Measurements from ENCODE around the gene NHEJ1. TPM values are rescaled to one million over a fixed set of nuclear protein-coding genes. Genes with fewer than 3 reads are reported as not detected.

The NHEJ1 gene
- total RNA-seq, 1 experiment from 2014 or later = 16.7 TPM

GRCh38 chr2:219177552-219178376 lies 17.1 kb upstream of the NHEJ1 start, which contains the start of gene RETREG2:
Gene RETREG2, plus strand, starts transcription at chr2:219178275. Its CDS starts 78 bp downstream, at chr2:219178353.
- intact Hi-C loops (cut with micrococcal nuclease) = loop anchor here (1.0 to 5.0 kb wide), 2 partner anchors 29 to 120 kb away; partner anchors contain the start of gene ZFAND2B
- BruUV-seq (replicated peaks) = TSS peak; percentile 51

DNA sequence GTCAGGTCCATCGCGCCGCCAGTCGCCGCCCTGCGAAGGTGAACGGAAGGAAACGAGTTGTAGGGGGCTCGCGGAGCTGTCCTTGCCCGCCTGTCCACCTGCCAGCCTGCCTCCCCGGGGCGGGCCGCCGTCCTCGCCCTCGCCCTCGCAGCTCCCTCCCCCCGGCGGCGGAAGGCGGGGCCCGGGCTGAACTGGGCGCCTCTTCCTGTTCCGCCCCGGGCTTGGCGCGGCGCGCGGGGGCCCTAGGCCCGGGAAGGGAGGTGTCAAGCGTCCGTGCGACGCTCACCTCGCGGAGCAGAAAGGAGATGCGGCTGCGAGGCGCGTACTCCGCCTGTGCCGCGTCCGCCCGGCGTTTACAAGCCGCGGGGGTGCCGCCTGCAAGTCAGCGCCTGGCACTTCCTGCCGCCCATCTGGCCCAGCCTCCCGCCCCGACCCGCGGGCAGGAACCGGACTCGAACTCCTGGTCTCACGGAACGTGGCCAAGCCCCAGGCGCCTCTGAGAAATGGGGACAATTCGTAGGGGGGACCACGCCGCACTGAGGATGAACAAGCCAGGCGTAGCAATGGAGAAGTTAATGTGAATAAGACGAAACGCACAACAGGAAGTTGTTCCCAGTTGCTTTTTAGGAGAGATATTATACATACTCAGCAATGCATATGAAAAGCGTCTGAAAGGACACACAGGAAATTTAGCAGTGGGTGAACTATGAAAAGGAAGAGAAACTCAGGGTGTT lies 16.4 kb upstream of the NHEJ1 start, which contains the start of gene CNPPD1:
Gene CNPPD1, minus strand, starts transcription at position 108 of the 734 bp plus-strand sequence. Its CDS starts 97 bp downstream, at position 11.
- no peak for TF ChIP-seq CTCF (conservative IDR thresholded peaks at IDR 0.05; ENCODE audit: low read depth, low read length)
- TF ChIP-seq EZH2phosphoT487 (IDR thresholded peaks at IDR 0.05; ENCODE audit: borderline replicate concordance, low read length) = no peak
- TF ChIP-seq EZH2 (IDR thresholded peaks at IDR 0.05; ENCODE audit: low read length, unreplicated experiment) = no peak
- H3K9me3 ChIP-seq (ENCODE audit: low read length) = no peaks in the 10 kb centered on the region
- ChIA-PET POLR2A (ENCODE audit: unreplicated experiment) (interaction anchor here (0.6 kb wide), 2 partner anchors 41 to 116 kb away, joined by 3 to 4 read pairs; no protein-coding TSS in a partner anchor), CTCF (interaction anchor here (0.9 kb wide), 3 partner anchors 41 to 98 kb away, joined by 3 to 5 read pairs (median 4); no protein-coding TSS in a partner anchor)
- H3K9ac ChIP-seq (ENCODE audit: low read length) = peak within 1 kb of the TSS; percentile 87
- peaks cover 5% of the 10 kb centered on the region for H3F3A ChIP-seq (ENCODE audit: low read length, unreplicated experiment)
- no peaks in the 10 kb centered on the region for H3K27me3 ChIP-seq (ENCODE audit: low read length)
- peak within 1 kb of the TSS; percentile 93 for H2AFZ ChIP-seq (ENCODE audit: low read length)
- peaks cover 4% of the 10 kb centered on the region; the same call in 1 of the 2 replicates for H4K20me1 ChIP-seq (ENCODE audit: low read length)
- H3K27ac ChIP-seq (ENCODE audit: low read length) = peak within 1 kb of the TSS; percentile 94
- H3K4me1 ChIP-seq (ENCODE audit: insufficient read depth, low read length) = peaks cover 24% of the 10 kb centered on the region
- DNase-seq = peak; percentile 83
- H3K9me2 ChIP-seq (replicated peaks; ENCODE audit: low read length) = no peaks in the 10 kb centered on the region
- peak within 1 kb of the TSS; percentile 83 for H3K4me3 ChIP-seq (ENCODE audit: low read length)
- H3K4me2 ChIP-seq (ENCODE audit: low read length) = peak within 1 kb of the TSS; percentile 98
- peaks cover 50% of the 10 kb centered on the region for H3K79me2 ChIP-seq (ENCODE audit: low read length)
- BruUV-seq (replicated peaks) = TSS peak; percentile 18
- H3K36me3 ChIP-seq (ENCODE audit: low read depth, low read length) = peaks cover 26% of the 10 kb centered on the region; the same call in 1 of the 2 replicates
- ATAC-seq = peak; percentile 66
- intact Hi-C loops (cut with micrococcal nuclease) = loop anchor here (1.0 to 5.0 kb wide), 3 partner anchors 17 to 120 kb away; partner anchors contain the start of genes NHEJ1 and ZFAND2B

More at GRCh38 chr2:219177552-219178376, 17.1 kb upstream of the NHEJ1 start, which contains the start of gene RETREG2:
- H3K4me2 ChIP-seq (ENCODE audit: low read length) = peak within 1 kb of the TSS; percentile 98
- H3K9me3 ChIP-seq (ENCODE audit: low read length) = no peaks in the 10 kb centered on the region
- peaks cover 4% of the 10 kb centered on the region; the same call in 1 of the 2 replicates for H4K20me1 ChIP-seq (ENCODE audit: low read length)
- H3K36me3 ChIP-seq (ENCODE audit: low read depth, low read length) = peaks cover 26% of the 10 kb centered on the region; the same call in 1 of the 2 replicates
- peaks cover 50% of the 10 kb centered on the region for H3K79me2 ChIP-seq (ENCODE audit: low read length)
- peak within 1 kb of the TSS; percentile 87 for H3K9ac ChIP-seq (ENCODE audit: low read length)
- TF ChIP-seq EZH2phosphoT487 (IDR thresholded peaks at IDR 0.05; ENCODE audit: borderline replicate concordance, low read length) (no peak), EZH2 (IDR thresholded peaks at IDR 0.05; ENCODE audit: low read length, unreplicated experiment) (no peak), CTCF (conservative IDR thresholded peaks at IDR 0.05; ENCODE audit: low read depth, low read length) (no peak; the same call in 1 of the 2 replicates)
- H3K9me2 ChIP-seq (replicated peaks; ENCODE audit: low read length) = no peaks in the 10 kb centered on the region
- H3K4me3 ChIP-seq (ENCODE audit: low read length) = peak within 1 kb of the TSS; percentile 83
- peak within 1 kb of the TSS; percentile 94 for H3K27ac ChIP-seq (ENCODE audit: low read length)
- peaks cover 24% of the 10 kb centered on the region for H3K4me1 ChIP-seq (ENCODE audit: insufficient read depth, low read length)
- DNase-seq (peak; percentile 87), ATAC-seq (peak; percentile 70)
- H3K27me3 ChIP-seq (ENCODE audit: low read length) = no peaks in the 10 kb centered on the region
- H2AFZ ChIP-seq (ENCODE audit: low read length) = peak within 1 kb of the TSS; percentile 93
- CTCF ChIA-PET = no interaction called here
- POLR2A ChIA-PET (ENCODE audit: unreplicated experiment) = no interaction called here
- peaks cover 5% of the 10 kb centered on the region for H3F3A ChIP-seq (ENCODE audit: low read length, unreplicated experiment)

Data from PC-3 (cell line).